Activated T-cell treated with anti-CD3 and anti-CD28 coated beads, Interleukin-2, amount 50 U/mL, for 1 hour (primary cell): ENCODE results near the gene MAML2.

Experiments
- DNase-seq: peaks from one replicate; pipeline ENCODE4 v3.0.0-alpha.2; 2020

The MAML2 gene

GRCh38 chr11:96265220-96265737 lies 77.7 kb downstream of the MAML2 start:
- no peak for DNase-seq

DNA sequence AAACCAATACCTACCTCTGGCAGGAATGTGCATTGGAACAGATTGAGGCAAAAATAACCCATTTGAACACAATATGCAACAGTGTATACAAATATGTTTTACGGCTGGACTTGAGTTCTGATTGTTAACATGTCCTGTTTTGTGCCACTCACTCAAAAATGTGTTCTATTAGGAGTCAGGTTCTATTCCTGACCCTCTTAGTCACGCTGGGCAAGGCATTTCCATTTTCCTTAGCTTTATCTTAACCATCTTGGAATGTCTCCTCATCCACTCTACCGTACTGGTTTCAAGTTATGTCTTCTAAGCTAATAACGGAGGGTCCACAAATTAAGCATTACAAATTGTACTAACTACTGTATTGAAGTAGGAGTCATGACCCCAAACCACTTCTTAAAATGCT lies 78.6 kb downstream of the MAML2 start:
- no peak for DNase-seq

DNA sequence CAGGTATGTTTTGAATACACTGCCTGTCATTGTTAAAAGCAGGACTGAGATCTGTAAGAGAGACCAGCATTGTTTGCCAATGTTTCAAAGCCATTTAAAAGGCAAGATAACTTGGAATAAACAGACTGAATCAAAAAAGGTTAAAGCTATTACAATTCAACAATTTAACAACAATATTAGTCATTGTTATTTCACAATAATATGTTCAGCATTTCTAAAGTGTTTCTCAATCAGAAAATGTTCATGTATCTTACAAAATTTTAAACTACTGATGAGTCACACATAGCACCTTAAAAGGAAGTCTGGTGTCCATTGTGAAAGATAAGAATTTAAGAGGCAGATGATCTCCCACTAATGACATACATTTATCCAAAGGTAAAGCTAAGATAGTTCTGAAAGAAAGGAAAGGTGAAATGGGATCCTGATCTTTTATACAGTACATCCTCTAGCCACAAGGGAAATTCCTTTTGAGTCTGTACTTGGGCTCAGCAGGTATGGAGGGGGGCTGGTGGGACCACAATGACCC lies 79.7 kb downstream of the MAML2 start:
- no peak for DNase-seq

- DNase-seq = no peak
Observed at GRCh38 chr11:96260532-96260931, 82.5 kb downstream of the MAML2 start.

DNA sequence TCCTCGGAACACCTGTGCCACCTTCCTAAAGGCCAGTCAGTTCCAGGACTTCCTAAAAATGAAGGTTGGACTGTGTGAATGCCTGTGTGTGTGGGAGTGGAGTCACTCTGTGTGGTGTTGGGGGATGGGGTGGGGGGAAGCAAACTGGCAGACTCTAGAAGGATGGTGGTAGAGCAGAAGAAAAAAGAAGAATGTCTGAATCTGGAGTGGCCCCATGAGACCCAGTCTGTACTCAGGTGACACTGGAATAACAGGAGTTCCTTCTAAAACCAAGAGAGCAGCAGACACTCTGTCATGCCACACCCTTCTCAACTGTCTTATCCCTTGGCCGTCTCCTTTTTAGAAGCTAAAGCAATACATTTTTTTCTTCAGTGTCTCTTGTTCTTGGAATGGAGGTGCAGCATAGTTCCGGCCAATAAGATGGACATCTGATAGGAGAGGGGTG lies 82.9 kb downstream of the MAML2 start:
- no peak for DNase-seq

- no peak for DNase-seq
Observed at GRCh38 chr11:96259134-96259830, 83.7 kb downstream of the MAML2 start.

- no peak for DNase-seq
Observed at GRCh38 chr11:96257972-96258934, 84.7 kb downstream of the MAML2 start.

GRCh38 chr11:96257036-96257435 lies 86.0 kb downstream of the MAML2 start:
- no peak for DNase-seq

DNA sequence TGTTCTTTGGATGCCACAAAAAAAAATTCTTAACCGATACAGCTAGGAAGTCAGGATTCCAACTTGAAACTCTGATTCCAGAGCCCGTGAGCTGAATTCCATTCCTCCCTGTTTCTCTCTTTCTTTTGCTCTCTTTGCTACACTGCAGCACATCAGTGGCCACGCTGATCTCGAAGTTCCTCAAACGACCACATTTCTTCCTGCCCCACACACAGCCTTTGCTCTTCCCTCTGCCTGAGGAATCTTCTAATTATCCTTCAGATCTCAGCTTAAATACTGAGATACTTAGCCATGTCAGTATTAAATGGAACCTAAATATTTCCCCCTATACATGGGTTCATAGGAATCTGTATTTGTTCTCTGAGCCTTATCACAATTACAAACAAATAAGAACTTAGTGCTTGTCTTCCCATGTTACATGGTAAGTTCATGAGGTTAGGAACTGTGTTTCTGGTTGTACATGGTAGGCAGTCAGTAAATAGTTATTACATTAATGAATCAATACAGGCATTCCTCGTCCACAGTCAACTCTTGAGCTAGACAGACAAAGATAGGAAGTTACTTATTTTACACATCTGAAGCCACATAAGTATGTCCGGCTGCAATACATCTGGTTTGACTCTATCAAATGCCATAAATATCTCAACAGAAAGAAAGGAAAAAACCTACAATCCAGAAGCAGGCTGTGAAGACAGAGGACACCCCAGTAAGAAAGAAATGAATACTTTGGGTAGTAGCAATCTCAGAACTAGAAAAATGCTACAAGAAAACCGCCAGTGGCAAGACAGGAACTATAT lies 86.6 kb downstream of the MAML2 start:
- DNase-seq = no peak

- no peak for DNase-seq
Observed at GRCh38 chr11:96254854-96255253, 88.1 kb downstream of the MAML2 start.

- DNase-seq = no peak
Observed at GRCh38 chr11:96254087-96254486, 88.9 kb downstream of the MAML2 start.

DNA sequence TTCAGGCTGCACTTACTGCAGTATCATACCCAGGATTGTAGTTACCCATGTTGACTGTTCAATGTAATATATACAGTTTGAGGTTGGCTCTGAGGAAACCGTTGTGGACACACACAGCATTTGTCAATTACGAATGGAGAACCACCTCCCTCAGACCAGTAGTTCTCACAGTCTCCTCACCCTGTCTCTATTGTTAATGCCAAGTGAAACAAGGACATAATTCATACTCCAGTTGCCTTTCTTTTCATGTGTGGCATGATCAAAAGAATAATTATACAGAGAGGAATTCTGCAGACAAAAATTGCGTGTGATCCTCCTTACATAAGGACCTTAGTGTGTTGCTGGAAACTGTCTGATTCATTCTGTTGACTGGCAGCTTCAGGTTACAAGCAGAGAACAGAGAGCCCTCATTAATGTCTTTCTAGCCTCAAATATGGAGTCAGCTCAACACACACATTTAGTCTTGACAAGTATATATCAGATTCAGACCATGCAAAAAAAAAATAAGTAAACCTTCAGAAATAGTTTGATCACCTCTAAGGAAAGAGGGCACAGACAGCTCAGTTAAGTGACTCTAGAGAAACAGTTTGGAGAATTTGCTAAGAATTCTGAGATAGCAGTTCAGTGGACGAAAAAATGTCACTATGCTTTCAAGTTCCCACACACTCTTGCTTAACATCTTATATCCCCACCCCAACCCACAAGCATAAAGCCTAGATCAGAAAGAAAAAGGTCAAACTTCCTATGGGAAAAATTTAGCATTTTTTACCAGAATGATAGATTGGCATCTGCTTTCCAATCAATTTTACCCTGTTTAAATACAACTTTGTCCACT lies 96.1 kb downstream of the MAML2 start:
- no peak for DNase-seq

GRCh38 chr11:96242971-96243647 lies 99.9 kb downstream of the MAML2 start:
- DNase-seq = peak; percentile 71

- no peak for DNase-seq
Observed at GRCh38 chr11:96242191-96242847, 100.7 kb downstream of the MAML2 start.

DNA sequence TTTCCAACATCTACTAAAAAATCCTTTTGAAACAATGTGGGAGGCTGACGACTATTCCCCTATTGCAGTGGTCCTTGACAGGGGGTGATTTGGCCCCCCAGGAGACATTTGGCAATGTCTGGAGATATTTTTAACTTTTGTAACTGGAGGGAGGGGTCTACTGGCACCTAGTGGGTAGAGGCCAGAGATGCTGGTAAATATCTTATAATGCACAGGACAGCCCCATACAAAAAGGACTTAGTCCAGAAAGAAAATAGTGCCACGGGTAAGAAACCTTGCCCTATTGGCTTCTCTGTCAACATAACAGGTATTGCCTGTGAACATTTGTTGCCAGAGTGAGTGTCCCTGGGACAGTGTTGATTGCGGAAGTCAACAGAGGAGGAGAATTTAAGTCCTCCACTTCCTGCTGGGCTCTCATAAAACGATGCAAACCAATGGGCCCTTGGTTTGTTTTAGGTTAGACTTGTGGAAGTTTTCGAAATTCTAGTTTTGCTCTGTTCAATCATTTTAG lies 101.6 kb downstream of the MAML2 start:
- no peak for DNase-seq

GRCh38 chr11:96238563-96239135 lies 104.3 kb downstream of the MAML2 start:
- DNase-seq = no peak

GRCh38 chr11:96237766-96238266 lies 105.2 kb downstream of the MAML2 start:
- DNase-seq = no peak

DNA sequence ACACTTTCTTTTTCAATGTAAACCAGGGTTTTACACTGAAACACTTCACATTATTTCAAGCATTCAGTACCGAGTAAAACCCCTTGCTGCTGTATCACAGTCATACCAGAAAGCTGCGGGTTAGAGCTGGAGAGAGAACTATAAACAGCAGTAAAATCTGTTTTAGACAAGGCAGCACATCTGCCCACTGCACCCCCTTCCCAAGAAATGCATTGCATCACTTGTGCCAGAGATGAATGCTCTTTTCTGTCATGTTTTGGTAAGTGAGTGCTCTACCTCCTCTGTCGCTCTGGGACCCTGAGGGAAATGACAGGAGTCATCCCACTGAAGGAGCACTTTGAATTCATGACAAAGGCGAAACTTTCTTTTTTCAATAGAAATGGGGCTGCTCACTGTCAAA lies 107.2 kb downstream of the MAML2 start:
- no peak for DNase-seq

- no peak for DNase-seq
Observed at GRCh38 chr11:96234866-96235441, 108.0 kb downstream of the MAML2 start.
